Thyroid gland (tissue), 4 donors: ENCODE data around the gene PRODH. TPM values are rescaled to one million over a fixed set of nuclear protein-coding genes. Genes with fewer than 3 reads are reported as not detected.

Experiments
- DNase-seq, 2 donors: peaks; one replicate each; pipeline ENCODE4 v3.0.0-alpha.2; 2019
- H3K27ac ChIP-seq, 3 donors: fragments of 200-600 bp; sonication (generic); 1 replicate in 2 of 3; 2 replicates in 1 of 3; pipeline ENCODE4 v1.5.1; 2016 to 2019; ENCODE audit warnings: mild to moderate bottlenecking in 1 of 3, moderate library complexity in 1 of 3
- H3K27me3 ChIP-seq: fragments of 200-600 bp; sonication (generic); one replicate; pipeline ENCODE4 v1.5.1; 2019
- H3K36me3 ChIP-seq, 2 donors: fragments of 200-600 bp; sonication (generic); one replicate each; pipeline ENCODE4 v1.5.1; 2016 to 2019
- H3K4me1 ChIP-seq, 2 donors: fragments of 200-600 bp; sonication (generic); one replicate each; pipeline ENCODE4 v1.5.1; 2017 to 2019
- H3K4me3 ChIP-seq, 3 donors: fragments of 200-600 bp; sonication (generic); replicated peaks in 1 of 3; 1 replicate in 2 of 3; 2 replicates in 1 of 3; pipeline ENCODE4 v1.5.1; 2016; ENCODE audit warnings: mild to moderate bottlenecking in 1 of 3
- H3K9me3 ChIP-seq: fragments of 200-600 bp; sonication (generic); one replicate; pipeline ENCODE4 v1.5.1; 2017
- POLR2A ChIP-seq, 2 donors: fragments of 450-650 bp; IDR thresholded peaks; one replicate each; pipeline ENCODE4 v1.6.1; 2017; ENCODE audit warnings: antibody characterized with exemption in 2 of 2, mild to moderate bottlenecking in 2 of 2, moderate library complexity in 1 of 2
- WGBS, 2 donors: methylation state at CpG; one replicate each; pipeline ENCODE4 v1.1.5; 2017; 5-methylcytosine and 5-hydroxymethylcytosine counted together
- intact Hi-C: fragments of 100-400 bp; cut with DNase I; formaldehyde crosslinking; loops from one replicate; pipeline ENCODE4 v1.15.1; 2023
- total RNA-seq, 4 donors: library from RNA; depleted of rRNA; stranded (reverse); fragments of >200 nt; gene quantifications; one replicate each; pipeline ENCODE4 v1.2.3, GENCODE V29; 2016
- TF ChIP-seq, protein P1 (sequence below), 6 experiments: fragments of 200-600 bp in 3 of 6; fragments of 450-650 bp in 3 of 6; sonication (generic) in 3 of 6; IDR thresholded peaks; one replicate each; pipeline ENCODE4 v1.5.1; 2016 to 2019; ENCODE audit warnings: antibody characterized with exemption in 6 of 6, mild to moderate bottlenecking in 2 of 6, inconsistent platforms in 1 of 6, moderate library complexity in 1 of 6

The PRODH gene, protein sequence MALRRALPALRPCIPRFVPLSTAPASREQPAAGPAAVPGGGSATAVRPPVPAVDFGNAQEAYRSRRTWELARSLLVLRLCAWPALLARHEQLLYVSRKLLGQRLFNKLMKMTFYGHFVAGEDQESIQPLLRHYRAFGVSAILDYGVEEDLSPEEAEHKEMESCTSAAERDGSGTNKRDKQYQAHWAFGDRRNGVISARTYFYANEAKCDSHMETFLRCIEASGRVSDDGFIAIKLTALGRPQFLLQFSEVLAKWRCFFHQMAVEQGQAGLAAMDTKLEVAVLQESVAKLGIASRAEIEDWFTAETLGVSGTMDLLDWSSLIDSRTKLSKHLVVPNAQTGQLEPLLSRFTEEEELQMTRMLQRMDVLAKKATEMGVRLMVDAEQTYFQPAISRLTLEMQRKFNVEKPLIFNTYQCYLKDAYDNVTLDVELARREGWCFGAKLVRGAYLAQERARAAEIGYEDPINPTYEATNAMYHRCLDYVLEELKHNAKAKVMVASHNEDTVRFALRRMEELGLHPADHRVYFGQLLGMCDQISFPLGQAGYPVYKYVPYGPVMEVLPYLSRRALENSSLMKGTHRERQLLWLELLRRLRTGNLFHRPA
- 10 to 100 TPM in 1 of 4 donors, 1 to 10 TPM in 3; 1.6 to 10.2 (median 5.2) TPM for total RNA-seq

DNA sequence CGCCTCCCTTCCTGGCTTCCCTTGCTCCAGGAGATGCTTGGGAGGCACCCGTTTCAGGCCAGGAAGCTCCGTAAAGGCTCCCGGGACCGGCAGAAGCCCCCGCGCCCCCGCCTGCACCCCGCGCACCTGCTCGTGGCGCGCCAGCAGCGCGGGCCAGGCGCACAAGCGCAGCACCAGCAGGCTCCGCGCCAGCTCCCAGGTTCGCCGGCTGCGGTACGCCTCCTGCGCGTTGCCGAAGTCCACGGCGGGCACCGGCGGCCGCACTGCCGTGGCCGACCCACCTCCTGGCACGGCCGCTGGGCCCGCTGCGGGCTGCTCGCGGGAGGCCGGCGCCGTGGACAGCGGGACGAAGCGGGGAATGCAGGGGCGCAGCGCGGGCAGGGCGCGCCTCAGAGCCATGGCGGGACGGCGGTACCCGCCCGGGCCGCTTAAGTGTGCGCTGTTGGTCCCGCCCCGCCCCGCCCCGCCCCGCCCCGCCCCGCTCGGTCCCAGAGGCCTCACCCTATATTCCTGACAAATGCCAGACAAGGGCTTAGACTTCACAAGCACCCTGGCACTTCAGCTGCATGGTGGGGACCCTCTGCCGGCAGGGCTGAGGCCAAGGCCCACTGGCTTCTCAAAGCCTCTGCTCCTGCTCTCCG, at the start of gene PRODH:
TSS of gene PRODH (minus strand) at position 405 of the 641 bp plus-strand sequence. CDS start at position 399, 6 bp downstream.
- no peaks in the 10 kb centered on the region for H3K36me3 ChIP-seq
- WGBS, 2 donors = no CpG with 5 or more reads among the region's 67 CpGs

DNA sequence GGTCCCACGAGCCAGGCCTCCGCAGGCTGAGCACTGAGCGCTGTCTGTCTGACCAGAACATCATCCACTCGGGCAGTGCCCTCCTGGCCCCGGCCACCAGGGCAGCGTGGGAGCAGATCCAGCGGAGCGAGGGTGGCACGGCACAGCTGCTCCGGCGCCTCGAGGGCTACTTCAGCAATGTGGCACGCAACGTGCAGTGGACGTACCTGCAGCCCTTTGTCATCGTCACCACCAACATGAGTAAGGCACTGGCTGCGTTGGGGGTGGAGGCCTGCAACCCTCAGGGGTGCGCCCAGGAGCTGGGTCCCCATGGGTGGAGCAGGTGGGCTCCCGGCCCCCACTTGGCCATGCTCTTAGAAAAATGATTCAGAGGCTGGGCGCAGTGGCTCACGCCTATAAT, 49.7 kb upstream of the PRODH start:
- H3K4me3 ChIP-seq = no peak overlapping the region
- TF ChIP-seq, protein P1, sequence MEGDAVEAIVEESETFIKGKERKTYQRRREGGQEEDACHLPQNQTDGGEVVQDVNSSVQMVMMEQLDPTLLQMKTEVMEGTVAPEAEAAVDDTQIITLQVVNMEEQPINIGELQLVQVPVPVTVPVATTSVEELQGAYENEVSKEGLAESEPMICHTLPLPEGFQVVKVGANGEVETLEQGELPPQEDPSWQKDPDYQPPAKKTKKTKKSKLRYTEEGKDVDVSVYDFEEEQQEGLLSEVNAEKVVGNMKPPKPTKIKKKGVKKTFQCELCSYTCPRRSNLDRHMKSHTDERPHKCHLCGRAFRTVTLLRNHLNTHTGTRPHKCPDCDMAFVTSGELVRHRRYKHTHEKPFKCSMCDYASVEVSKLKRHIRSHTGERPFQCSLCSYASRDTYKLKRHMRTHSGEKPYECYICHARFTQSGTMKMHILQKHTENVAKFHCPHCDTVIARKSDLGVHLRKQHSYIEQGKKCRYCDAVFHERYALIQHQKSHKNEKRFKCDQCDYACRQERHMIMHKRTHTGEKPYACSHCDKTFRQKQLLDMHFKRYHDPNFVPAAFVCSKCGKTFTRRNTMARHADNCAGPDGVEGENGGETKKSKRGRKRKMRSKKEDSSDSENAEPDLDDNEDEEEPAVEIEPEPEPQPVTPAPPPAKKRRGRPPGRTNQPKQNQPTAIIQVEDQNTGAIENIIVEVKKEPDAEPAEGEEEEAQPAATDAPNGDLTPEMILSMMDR (IDR thresholded peaks at IDR 0.05) = no peak
- TF ChIP-seq POLR2A (IDR thresholded peaks at IDR 0.05) = no peak
- no peaks in the 10 kb centered on the region for H3K27me3 ChIP-seq
- no peak for DNase-seq
- 92 to 93% methylated on average over 15 to 19 of the region's 21 CpGs for WGBS, 2 donors
- H3K4me1 ChIP-seq = no peaks in the 10 kb centered on the region
- no peaks in the 10 kb centered on the region for H3K36me3 ChIP-seq
- intact Hi-C loops = no loop called here
- H3K9me3 ChIP-seq = no peaks in the 10 kb centered on the region
- no peak overlapping the region for H3K27ac ChIP-seq

More for the DNA sequence above, at the start of gene PRODH:
- Histone ChIP-seq H3K27me3 (no peaks in the 10 kb centered on the region), H3K4me3 (no peak within 1 kb of the TSS), H3K27ac (no peak within 1 kb of the TSS), H3K4me1 (no peaks in the 10 kb centered on the region), H3K9me3 (no peaks in the 10 kb centered on the region)
- intact Hi-C loops = no loop called here
- TF ChIP-seq POLR2A (IDR thresholded peaks at IDR 0.05) = no peak
- TF ChIP-seq, protein P1 (IDR thresholded peaks at IDR 0.05) = no peak
- DNase-seq = no peak

DNA sequence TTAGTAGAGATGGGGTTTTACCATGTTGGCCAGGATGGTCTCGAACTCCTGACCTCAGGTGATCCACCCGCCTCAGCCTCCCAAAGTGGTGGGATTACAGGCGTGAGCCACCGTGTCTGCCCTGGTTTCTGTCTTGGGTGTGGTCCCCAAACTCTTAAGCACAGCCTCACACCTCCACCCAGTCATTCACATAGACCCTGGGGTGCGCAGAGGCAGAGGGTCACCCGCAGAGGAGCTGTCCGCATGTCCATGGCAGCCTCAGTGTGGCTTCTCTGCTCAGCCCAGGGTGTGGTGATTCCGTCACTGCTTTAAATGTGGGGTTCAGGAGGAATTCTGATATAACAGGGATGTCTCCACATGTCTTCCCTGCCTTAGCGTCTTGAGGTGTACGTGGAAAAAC, 48.5 kb upstream of the PRODH start:
- TF ChIP-seq, protein P1 (IDR thresholded peaks at IDR 0.05) = no peak
- TF ChIP-seq POLR2A (IDR thresholded peaks at IDR 0.05) = no peak
- Histone ChIP-seq H3K27ac (no peak overlapping the region), H3K27me3 (no peaks in the 10 kb centered on the region), H3K4me1 (no peaks in the 10 kb centered on the region), H3K4me3 (no peak overlapping the region), H3K9me3 (no peaks in the 10 kb centered on the region), H3K36me3 (no peaks in the 10 kb centered on the region)
- 90% methylated on average over 8 to 10 of the region's 10 CpGs for WGBS, 2 donors
- intact Hi-C loops = no loop called here
- DNase-seq = no peak

DNA sequence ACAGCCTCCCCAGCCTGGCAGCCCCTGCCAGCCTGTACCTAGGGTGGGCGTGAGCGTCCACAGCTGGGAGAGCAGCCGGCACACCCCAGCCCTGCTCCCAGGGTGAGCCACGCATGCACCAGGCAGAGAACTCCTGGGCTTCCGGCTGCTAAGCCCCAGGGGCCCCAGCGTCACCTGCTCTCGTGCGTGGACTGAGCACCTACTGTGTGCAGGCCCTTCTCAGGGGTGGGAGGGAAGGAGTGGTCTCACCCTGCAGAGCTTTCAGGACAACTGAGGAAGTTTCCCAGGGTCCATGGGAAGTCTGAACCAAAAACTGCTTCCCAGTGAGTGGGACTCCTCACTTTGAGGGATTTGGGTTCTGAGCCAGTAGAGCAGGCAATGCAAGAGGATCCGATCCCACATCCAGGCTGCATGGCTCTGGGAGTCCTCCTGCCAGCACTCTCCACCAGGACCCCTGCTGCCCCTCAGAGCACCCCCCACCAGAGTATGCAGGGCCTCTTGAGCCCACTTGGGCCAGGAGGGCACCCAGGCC, 47.1 kb upstream of the PRODH start:
- H3K27me3 ChIP-seq = no peaks in the 10 kb centered on the region
- TF ChIP-seq, protein P1 (IDR thresholded peaks at IDR 0.05) = no peak
- TF ChIP-seq POLR2A (IDR thresholded peaks at IDR 0.05) = no peak
- intact Hi-C loops = no loop called here
- 78 to 85% methylated on average over 8 to 9 of the region's 9 CpGs for WGBS, 2 donors
- DNase-seq = no peak
- H3K9me3 ChIP-seq = no peaks in the 10 kb centered on the region
- H3K4me1 ChIP-seq = no peaks in the 10 kb centered on the region
- no peak overlapping the region for H3K27ac ChIP-seq
- H3K36me3 ChIP-seq = no peaks in the 10 kb centered on the region
- no peak overlapping the region for H3K4me3 ChIP-seq
